Stimulated activated naive CD8-positive, alpha-beta T cell treated with anti-CD3 and anti-CD28 coated beads, Interleukin-15, Interleukin-2, amounts not matched to agents 100 ng/mL and 50 ng/mL, for 24 hours (primary cell): ENCODE measurements around the gene NDUFC2.
A peak's percentile ranks its signal among the peaks of the same experiment; 100 is the strongest.
"Not testable (repeated sequence)": the region's sequence is repeated elsewhere in the genome, so short reads cannot be mapped to it uniquely, and the experiment has no call there.

ENCODE experiments used
- H3K27ac Mint-ChIP-seq: one replicate; pipeline ENCODE4 v1.8.0; 2021; ENCODE audit warnings: mild to moderate bottlenecking, mixed read lengths
- H3K27me3 Mint-ChIP-seq: one replicate; pipeline ENCODE4 v1.8.0; 2021; ENCODE audit warnings: mixed read lengths
- H3K36me3 Mint-ChIP-seq: one replicate; pipeline ENCODE4 v1.8.0; 2021; ENCODE audit warnings: low read depth, mixed read lengths
- H3K4me1 Mint-ChIP-seq: one replicate; pipeline ENCODE4 v1.8.0; 2021; ENCODE audit warnings: low read depth, mixed read lengths
- H3K4me3 Mint-ChIP-seq: one replicate; pipeline ENCODE4 v1.8.0; 2021; ENCODE audit warnings: mild to moderate bottlenecking, mixed read lengths
- H3K9me3 Mint-ChIP-seq: one replicate; pipeline ENCODE4 v1.8.0; 2021; ENCODE audit warnings: mixed read lengths

The NDUFC2 gene

DNA sequence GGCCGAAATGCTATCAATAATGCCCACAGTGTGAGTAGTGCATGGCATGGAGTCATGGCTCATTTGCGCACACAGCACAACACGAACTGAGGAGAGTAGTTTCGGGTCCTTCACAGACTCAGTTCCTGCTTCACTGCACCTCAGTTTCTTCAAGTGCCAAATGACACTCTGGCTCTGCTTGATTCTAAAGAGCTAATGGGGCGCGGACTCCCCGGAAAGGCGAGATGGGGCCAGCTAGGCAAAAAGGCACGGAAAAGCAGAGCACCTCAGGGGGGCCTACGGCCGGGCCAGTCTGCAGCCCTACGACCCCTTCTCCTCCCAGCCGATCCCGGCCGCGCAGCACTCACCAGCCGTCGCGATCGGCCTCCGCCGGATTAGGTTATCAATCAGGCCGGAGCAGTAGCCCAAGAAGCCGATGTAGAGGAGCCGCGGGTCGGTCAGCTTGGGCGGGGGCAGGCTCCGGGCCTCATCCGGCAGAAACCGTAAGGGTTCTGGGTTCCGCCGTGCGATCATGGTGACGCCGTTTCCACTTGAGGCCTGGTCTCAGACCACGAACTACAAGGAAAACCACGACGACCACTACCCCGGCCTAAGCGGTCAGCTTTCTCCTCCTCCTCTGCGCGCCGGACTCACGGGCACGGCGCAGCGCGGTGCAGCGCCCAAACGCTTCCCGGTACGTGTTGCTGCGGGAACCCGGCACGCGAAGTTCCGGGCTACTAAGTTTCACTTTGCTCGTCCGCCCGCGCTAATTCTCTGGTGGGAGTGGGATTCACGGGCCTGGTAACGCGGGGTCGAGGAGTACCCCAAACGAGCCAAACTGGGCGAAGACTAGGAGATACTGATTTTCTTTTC, at the start of gene NDUFC2:
Gene NDUFC2 (minus strand): TSS at position 631 of the 852 bp plus-strand sequence. CDS start 118 bp downstream, at position 513.
- Mint-ChIP-seq H3K4me3 (peak within 1 kb of the TSS; percentile 95), H3K9me3 (no peaks in the 10 kb centered on the region), H3K27ac (peak within 1 kb of the TSS; percentile 80), H3K4me1 (peaks cover 56% of the 10 kb centered on the region), H3K27me3 (no peaks in the 10 kb centered on the region), H3K36me3 (peaks cover 15% of the 10 kb centered on the region)

DNA sequence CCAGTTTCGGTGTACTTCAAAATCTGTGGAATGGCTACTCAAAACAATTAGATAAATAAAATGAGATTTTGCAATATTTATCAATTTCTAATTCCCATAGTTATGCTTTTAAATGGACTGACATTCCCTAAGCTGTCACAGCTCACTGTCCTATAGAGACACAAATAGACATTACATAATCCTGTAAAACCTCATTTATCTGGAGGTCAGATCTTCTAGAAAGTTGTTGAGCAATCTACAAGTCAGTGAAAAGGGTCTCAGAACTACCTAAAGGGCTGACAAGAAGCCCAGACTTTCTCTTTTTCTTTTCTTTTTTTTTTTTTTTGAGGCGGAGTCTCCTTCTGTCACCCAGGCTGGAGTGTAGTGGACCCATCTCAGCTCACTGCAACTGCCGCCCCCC, 47.7 kb upstream of the NDUFC2 start:
- Mint-ChIP-seq H3K36me3 (peaks cover 31% of the 10 kb centered on the region), H3K4me1 (peaks cover 7% of the 10 kb centered on the region), H3K27ac (no peak overlapping the region), H3K27me3 (no peaks in the 10 kb centered on the region), H3K4me3 (no peak overlapping the region), H3K9me3 (no peaks in the 10 kb centered on the region)

DNA sequence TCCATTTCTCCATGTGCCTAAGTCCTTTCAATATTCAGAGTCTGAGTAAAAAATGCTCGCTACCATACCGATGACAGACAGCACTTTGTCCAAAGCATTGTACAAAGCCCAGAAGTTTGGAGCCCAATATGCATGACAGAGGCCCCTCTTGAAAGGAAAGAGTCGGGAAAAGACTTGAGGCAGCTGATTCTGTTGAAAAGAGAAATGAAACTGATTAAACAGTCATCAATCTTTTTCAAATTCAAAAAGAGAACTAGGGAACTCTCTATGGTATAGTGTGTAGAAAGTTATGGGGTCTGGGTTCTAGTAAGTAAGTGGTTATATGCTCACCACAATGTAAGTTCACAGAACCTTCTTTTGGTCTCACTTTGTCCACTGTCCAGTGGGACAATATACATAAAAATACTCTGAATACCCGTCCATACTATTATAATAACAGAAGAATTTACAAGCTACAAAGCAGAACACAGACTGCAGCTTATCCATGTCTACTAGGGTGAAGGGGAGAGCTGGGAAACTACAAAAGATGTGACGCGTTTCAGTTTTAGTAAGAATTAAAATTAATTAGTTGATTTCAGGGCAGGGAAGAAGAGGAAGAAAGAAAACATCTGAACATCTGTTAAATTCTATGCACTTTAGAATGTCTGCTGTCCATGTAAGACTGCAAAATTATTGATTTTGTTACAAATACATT, 33.1 kb upstream of the NDUFC2 start:
- no peak overlapping the region for H3K27ac Mint-ChIP-seq

DNA sequence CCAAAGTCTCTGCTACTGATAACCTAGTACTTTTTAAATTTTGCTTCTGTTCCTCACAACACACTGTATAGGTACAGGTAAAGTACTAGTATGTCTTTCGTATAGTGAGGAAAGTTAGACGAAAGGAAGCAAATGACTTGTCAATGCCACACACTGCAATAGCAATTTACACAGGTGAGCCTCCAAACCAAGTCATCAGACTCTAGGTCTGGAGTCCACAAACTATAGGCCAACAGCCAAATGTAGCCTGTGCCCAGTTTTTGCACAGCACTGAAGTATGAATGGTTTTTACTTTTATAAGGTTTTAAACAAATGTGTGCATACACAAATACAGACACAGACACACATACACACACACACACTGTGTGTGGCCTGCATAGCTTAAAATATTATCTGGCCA, 31.6 kb upstream of the NDUFC2 start:
- peaks cover 47% of the 10 kb centered on the region for H3K36me3 Mint-ChIP-seq
- H3K27ac Mint-ChIP-seq, result no peak overlapping the region
- H3K9me3 Mint-ChIP-seq, result no peaks in the 10 kb centered on the region
- no peak overlapping the region for H3K4me3 Mint-ChIP-seq
- no peaks in the 10 kb centered on the region for H3K4me1 Mint-ChIP-seq
- H3K27me3 Mint-ChIP-seq, result no peaks in the 10 kb centered on the region

More for the DNA sequence above, 33.1 kb upstream of the NDUFC2 start:
- peaks cover 50% of the 10 kb centered on the region for H3K36me3 Mint-ChIP-seq
- no peaks in the 10 kb centered on the region for H3K4me1 Mint-ChIP-seq
- H3K27me3 Mint-ChIP-seq, result no peaks in the 10 kb centered on the region
- H3K4me3 Mint-ChIP-seq, result no peak overlapping the region
- H3K9me3 Mint-ChIP-seq, result no peaks in the 10 kb centered on the region

DNA sequence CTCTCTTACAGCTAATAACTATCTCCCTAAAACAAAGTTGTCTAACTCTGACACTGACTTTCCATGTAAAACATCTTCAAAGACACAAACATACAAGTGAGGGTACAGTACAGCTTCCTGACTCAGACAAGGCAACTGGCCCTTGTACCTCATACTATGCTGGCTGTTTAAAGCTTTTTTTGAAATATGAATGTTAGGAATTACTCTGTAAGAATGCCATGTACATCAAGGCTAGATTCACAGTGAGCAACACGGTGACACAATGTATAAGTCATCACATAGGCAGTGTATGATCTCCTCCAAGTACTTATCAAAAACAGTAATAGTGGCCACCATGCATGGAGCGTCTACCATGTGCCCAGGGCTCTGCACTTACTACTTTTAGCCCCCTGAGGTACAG, 31.2 kb upstream of the NDUFC2 start:
- H3K36me3 Mint-ChIP-seq, result peaks cover 52% of the 10 kb centered on the region
- H3K27me3 Mint-ChIP-seq, result no peaks in the 10 kb centered on the region
- no peaks in the 10 kb centered on the region for H3K4me1 Mint-ChIP-seq
- no peaks in the 10 kb centered on the region for H3K9me3 Mint-ChIP-seq
- H3K27ac Mint-ChIP-seq, result no peak overlapping the region
- no peak overlapping the region for H3K4me3 Mint-ChIP-seq

DNA sequence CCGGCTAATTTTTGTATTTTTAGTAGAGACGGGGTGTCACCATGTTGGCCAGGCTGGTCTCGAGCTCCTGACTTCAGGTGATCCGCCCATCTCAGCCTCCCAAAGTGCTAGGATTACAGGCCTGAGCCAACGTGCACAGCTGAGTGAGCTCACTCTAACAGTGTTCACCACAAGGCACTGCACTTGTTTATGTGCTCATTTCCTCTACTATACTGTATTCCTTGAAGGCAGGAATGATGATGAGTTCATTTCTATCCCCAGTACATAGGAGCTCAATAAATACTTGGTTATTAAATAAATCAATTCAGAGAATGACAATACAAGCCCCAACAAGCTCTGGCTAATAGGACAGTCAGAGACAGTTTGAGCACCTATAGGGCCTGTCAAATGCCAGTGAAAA, 30.7 kb upstream of the NDUFC2 start:
- Mint-ChIP-seq H3K4me1 (no peaks in the 10 kb centered on the region), H3K27me3 (no peaks in the 10 kb centered on the region), H3K36me3 (peaks cover 53% of the 10 kb centered on the region), H3K4me3 (no peak overlapping the region), H3K27ac (no peak overlapping the region), H3K9me3 (no peaks in the 10 kb centered on the region)

DNA sequence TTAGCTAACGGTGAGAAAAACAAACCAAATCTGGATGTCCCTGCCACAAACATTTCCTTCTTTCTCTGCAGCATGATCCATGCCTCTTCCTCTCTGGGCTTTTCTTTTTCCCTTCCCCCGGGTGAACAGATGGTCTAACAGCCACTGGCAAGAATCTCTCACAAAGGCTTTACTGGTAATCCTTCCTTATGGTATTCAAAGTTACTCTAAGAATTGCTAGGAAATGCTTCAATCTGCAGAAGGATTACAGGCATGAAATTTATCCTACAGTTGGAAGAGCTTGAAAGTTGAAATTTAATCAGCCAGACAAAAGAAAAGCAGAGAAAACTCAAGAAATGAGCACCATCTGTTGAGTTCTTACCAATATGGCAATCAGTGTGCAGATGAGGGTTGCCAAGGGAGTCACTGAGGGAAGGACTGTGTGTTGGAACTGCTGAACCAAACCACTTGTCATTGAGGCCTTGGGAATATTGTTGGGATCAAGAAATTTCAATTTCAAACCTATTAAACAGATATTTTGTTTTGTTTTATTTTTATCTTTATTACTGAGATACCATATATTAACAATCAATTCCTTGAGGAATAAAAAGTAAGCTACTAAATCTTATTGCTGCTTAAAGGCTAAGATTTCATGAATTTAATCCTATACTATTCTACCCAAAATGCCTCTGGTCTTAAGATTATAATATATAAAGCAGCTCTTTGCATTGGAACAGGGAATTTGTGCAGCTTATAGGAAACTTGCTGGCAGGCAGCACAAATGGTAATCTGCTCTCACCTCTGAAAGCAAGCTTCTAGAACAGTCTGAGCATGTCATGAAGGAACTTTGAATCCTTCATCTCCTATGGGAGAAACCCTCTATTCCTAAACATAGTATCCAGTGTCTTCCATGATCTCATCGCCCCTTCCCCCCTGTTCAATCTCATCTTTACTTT, 29.7 kb upstream of the NDUFC2 start:
- Mint-ChIP-seq H3K4me3 (no peak overlapping the region), H3K4me1 (no peaks in the 10 kb centered on the region), H3K27ac (no peak overlapping the region), H3K9me3 (no peaks in the 10 kb centered on the region), H3K27me3 (no peaks in the 10 kb centered on the region), H3K36me3 (peaks cover 52% of the 10 kb centered on the region)

DNA sequence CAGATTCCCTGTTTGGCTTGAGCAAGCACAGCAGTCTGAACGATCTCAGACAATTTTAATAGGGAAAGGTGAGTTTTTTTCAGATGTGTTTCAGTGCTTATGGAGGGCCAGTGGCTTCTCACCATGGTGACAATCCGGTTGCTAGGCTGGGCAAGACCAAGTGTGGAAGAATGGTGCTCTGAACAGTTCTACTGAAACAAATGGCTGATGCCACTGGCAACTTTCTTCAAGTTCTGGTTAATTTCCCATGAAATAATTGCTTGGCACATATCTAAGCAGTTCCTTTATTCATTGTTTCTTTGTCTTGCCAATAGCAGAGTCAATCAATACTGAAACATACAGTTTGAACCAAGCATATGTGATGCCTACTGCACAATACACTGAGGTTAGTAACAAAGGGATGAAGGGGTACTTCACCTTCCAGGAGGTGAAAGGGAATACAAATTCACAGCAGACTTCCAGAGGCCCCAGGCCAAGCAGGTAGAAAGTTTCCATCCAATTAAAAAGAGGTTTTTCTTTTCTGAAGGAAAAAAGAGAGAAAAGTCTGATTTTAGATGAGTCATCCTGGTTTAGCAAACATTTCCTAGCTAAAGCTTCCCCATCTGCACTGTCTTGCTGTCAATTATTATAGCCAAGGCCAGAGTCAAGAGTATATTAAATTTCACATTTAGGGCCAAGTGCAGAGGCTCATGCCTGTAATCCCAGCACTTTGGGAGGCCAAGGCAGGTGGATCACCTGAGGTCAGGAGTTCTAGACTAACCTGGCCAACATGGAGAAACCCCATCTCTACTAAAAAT, 21.2 kb upstream of the NDUFC2 start:
- Mint-ChIP-seq H3K9me3 (no peaks in the 10 kb centered on the region), H3K4me1 (no peaks in the 10 kb centered on the region), H3K36me3 (peaks cover 56% of the 10 kb centered on the region), H3K27me3 (no peaks in the 10 kb centered on the region), H3K4me3 (no peak overlapping the region), H3K27ac (no peak overlapping the region)

DNA sequence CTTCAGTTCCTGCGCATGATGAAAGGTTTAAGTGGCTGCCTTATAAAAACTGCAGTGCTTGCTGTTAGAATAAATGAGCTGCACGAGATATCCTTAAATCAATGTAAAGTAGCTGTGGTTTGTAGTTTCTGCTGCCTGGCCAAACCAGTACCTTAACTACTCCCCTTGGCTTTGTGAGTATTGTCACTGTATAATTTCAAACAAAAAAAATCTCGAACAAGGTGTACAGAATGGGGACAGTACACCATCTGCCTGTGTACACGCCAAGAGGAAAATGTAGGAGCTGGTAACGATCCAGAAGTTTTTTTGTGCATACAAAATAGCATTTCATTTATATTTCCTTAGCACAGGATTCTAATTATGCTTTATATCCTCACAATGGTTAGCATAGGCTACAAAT, 20.6 kb upstream of the NDUFC2 start:
- no peak overlapping the region for H3K4me3 Mint-ChIP-seq
- no peak overlapping the region for H3K27ac Mint-ChIP-seq
- H3K4me1 Mint-ChIP-seq, result no peaks in the 10 kb centered on the region
- H3K9me3 Mint-ChIP-seq, result no peaks in the 10 kb centered on the region
- peaks cover 59% of the 10 kb centered on the region for H3K36me3 Mint-ChIP-seq
- H3K27me3 Mint-ChIP-seq, result no peaks in the 10 kb centered on the region

DNA sequence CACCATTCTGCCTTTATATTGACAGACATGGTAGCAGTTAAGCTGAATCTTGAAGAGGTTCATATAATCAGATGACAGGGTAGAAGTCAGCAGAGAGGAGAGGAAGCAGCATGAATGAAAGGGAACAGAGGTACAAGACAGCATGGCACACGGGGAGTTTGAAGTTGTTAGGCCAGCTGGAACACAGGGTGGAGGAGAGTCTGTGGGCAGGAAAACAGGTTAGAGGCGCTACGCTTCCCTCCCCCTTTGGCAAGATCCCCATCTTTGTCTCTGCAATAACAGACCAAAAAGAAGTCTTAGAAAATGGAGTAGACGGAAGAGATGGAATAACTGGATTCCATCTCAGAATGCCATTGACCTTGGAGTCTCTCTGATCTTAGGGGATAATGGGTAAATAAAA, 20.0 kb upstream of the NDUFC2 start:
- H3K4me3 Mint-ChIP-seq, result no peak overlapping the region
- H3K36me3 Mint-ChIP-seq, result peaks cover 64% of the 10 kb centered on the region
- H3K9me3 Mint-ChIP-seq, result no peaks in the 10 kb centered on the region
- no peaks in the 10 kb centered on the region for H3K27me3 Mint-ChIP-seq
- H3K27ac Mint-ChIP-seq, result no peak overlapping the region
- peaks cover 4% of the 10 kb centered on the region for H3K4me1 Mint-ChIP-seq

DNA sequence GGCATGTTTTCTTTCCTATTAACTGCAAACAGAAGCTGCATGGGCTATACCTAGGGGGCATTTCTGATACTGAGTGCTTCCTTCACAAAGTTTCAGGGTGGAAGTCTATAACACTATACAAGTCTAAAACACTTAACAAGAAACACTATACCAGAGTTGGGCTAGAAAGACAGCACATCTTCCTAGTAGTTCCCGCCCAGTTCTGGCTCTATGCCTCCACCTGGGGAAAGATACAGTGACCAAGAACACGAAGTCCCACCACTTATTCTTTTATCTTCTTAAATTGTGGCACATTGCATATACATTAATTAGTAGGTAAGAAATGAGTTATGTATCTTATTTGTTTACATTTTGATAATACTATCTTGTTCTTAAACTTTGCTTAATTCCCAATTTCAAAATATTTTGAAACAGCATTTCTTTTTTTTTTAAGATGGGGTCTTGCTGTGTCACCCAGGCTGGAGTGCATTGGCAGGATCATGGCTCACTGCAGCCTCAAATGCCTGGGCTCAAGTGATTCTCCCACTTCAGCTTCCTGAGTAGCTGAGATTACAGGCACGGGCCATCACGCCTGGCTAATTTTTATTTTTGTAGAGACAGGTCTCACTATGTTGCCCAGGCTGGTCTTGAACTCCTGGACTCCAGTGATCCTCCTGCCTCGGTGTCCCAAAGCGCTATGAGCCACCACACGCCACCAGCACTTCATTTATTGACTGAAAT, 18.2 kb upstream of the NDUFC2 start:
- peaks cover 63% of the 10 kb centered on the region for H3K36me3 Mint-ChIP-seq
- H3K4me1 Mint-ChIP-seq, result peaks cover 17% of the 10 kb centered on the region
- no peaks in the 10 kb centered on the region for H3K27me3 Mint-ChIP-seq
- H3K9me3 Mint-ChIP-seq, result no peaks in the 10 kb centered on the region
- no peak overlapping the region for H3K4me3 Mint-ChIP-seq
- H3K27ac Mint-ChIP-seq, result no peak overlapping the region

DNA sequence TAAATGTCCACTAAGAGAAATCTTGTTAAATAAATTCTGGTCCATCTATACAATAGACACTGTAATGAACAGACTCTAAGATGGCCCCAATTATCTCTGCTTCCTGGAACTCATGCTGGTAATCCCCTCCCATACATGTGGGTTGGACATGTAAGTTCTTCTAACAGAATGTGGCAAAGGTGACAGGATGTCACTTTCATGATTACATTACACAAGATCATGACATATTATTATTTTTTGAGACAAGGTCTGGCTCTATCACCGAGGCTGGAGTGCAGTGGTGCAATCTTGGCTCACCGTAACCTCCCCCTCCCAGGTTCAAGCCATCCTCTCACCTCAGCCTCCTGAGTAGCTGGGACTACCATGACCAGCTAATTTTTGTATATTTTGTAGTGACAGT, 14.6 kb upstream of the NDUFC2 start:
- no peak overlapping the region for H3K4me3 Mint-ChIP-seq
- H3K27me3 Mint-ChIP-seq, result no peaks in the 10 kb centered on the region
- peaks cover 17% of the 10 kb centered on the region for H3K4me1 Mint-ChIP-seq
- no peaks in the 10 kb centered on the region for H3K9me3 Mint-ChIP-seq
- peaks cover 42% of the 10 kb centered on the region for H3K36me3 Mint-ChIP-seq
- H3K27ac Mint-ChIP-seq, result peak overlapping the region; percentile 74

DNA sequence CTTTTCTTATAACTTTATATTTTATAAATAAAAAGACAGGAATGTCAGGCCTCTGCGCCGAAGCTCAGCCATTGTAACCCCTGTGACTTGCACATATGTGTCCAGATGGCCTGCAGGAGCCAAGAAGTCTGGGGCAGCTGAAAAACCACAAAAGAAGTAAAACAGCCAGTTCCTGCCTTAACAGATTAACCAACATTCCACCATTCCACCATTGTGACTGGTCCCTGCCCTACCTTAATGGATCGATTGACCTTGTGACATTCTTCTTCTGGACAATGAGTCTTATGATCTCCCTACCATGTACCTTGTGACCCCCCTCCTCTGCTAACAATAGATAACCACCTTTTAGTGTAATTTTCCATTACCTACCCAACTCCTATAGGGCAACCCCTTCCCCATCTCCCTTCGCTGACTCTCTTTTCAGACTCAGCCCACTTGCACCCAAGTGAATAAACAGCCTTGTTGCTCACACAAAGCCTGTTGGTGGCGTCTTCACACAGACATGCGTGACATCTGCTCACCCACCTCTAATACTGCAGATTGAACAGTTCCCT, 6.9 kb upstream of the NDUFC2 start:
- H3K9me3 Mint-ChIP-seq, H3K27me3 Mint-ChIP-seq, H3K27ac Mint-ChIP-seq, H3K36me3 Mint-ChIP-seq, H3K4me3 Mint-ChIP-seq, H3K4me1 Mint-ChIP-seq: not testable (repeated sequence)
